GM20431 (cell line): ENCODE results near the gene CEACAM16.

ENCODE experiments used
- in situ Hi-C: fragments of 300-500 bp; cut with MseI, MboI; formaldehyde crosslinking; loops from one replicate; pipeline ENCODE4 v1.15.0; 2020; ENCODE audit warnings: low sequenced_read_pairs; ENCODE audit not compliant: unreplicated experiment

The CEACAM16 gene

DNA sequence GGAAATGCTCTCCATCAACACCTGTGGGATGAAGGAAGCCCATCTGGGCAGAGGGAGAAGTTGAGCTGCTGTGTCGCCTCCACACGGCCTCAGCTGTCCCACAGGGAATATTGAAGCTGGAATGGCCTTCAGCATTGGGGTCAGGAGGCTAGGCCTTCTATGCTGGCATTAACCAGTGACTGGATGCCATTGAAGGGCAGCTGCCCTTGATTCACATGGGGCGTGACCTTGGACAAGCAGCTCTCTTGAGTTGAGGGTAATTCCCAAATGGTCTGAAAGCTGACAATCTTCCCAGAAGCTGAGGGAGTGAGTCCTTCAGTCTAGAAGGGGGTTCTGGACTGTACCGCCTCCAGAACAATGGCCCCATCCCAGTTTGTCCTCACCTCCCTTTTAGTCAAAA lies 56.3 kb downstream of the CEACAM16 start:
- in situ Hi-C loops: no loop called here

GRCh38 chr19:44756089-44756562 lies 57.2 kb downstream of the CEACAM16 start:
- in situ Hi-C loops: no loop called here

DNA sequence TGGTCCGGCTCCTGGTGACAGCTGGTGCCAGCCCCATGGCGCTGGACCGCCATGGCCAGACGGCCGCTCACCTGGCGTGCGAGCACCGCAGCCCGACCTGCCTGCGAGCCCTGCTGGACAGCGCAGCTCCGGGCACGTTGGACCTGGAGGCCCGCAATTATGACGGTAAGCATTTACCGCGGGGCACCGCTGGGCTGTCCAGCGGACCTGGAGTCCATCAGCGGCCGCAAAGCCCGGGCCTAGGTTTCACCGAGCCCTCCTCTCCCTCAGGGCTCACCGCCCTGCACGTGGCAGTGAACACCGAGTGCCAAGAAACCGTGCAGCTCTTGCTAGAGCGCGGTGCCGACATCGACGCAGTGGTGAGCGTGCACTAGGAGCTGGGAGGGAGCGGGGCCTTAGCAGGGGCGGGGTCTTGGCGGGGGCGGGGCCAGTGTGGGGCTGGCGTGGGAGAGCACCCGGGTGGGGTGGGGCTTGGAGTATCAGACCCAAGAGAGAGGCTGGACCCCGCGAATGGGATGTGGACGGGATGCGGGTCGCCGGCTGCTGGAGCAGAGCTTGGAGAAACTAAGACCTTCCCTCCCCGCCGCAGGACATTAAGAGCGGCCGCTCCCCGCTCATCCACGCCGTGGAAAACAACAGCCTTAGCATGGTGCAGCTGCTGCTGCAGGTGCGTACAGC lies 58.2 kb downstream of the CEACAM16 start:
- in situ Hi-C loops: no loop called here

DNA sequence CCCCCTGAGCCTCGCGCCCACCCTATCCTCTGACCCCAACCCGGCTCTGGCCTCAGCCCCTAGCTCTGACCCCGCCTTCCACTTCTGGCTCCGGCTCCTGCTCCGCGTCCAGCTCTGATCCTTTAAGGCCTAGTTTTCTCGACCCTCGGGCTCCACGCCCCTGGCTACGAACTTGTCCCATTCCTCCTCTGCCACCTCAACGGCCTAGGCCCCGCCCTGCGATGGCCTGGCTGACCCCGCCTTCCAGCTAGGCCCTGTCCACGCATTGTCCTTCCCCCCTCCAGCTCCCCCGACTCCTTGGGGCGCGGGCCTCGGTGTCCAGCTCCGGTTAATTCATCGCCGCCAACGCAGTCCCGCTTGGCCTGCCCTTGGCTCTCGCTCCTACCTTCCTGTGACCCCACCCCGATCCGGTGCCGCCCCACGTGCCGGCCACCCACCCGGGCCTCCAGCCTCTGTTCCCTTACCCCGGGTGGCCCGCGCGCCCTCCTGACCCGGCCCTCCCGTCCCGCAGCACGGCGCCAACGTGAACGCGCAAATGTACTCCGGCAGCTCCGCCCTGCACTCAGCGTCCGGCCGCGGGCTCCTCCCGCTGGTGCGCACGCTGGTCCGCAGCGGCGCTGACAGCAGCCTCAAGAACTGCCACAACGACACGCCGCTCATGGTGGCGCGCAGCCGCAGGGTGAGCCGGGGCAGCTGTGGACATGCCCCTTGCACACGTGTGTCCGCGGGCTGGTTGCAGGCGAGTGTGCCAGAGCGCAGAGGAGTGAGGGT lies 59.0 kb downstream of the CEACAM16 start:
- in situ Hi-C loops: no loop called here

- in situ Hi-C loops: no loop called here
Measured at GRCh38 chr19:44758596-44758995, 59.6 kb downstream of the CEACAM16 start.

GRCh38 chr19:44759083-44759804 lies 60.3 kb downstream of the CEACAM16 start:
- in situ Hi-C loops: no loop called here
